HepG2 (cell line): ENCODE results near the gene IMPACT.

Experiments
- CTCF ChIP-seq: sonication (generic); formaldehyde crosslinking; IDR thresholded peaks from 2 replicates; pipeline ENCODE4 v1.5.0; 2020; ENCODE audit warnings: mild to moderate bottlenecking, missing genetic modification reagents, moderate library complexity
- SIN3B ChIP-seq: fragments of 150-350 bp; IDR thresholded peaks from 2 replicates; pipeline ENCODE4 v1.6.1; 2014; ENCODE audit warnings: low read length
- TBP ChIP-seq: sonication (generic); formaldehyde crosslinking; IDR thresholded peaks from 2 replicates; pipeline ENCODE4 v1.5.0; 2020; ENCODE audit warnings: missing genetic modification reagents
- ZBTB38 ChIP-seq: sonication (generic); formaldehyde crosslinking; IDR thresholded peaks from 2 replicates; pipeline ENCODE4 v1.5.1; 2020; ENCODE audit warnings: mild to moderate bottlenecking, missing genetic modification reagents
- ZNF644 ChIP-seq: IDR thresholded peaks from 2 replicates; pipeline ENCODE4 v1.6.1; 2016; ENCODE audit warnings: low read depth

GRCh38 chr18:24488824-24489493 is 62.5 kb downstream of the IMPACT start:
- TF ChIP-seq ZNF644 (CRISPR knock-in tag) (no peak), SIN3B (no peak), ZBTB38 (CRISPR knock-in tag) (no peak), CTCF (CRISPR knock-in tag) (peak; percentile 56), TBP (CRISPR knock-in tag) (no peak)
